Glutamatergic neuron (in vitro differentiated cells): ENCODE results near the gene RSKR. TPM values are rescaled to one million over a fixed set of nuclear protein-coding genes. Genes with fewer than 3 reads are reported as not detected.

Source experiments
- DNase-seq: peaks from one replicate; pipeline ENCODE4 v3.0.0; 2022
- H3K27ac Mint-ChIP-seq: one replicate; pipeline ENCODE4 v1.8.0; 2020; ENCODE audit warnings: mild to moderate bottlenecking, mixed read lengths, inconsistent platforms; ENCODE audit not compliant: unreplicated experiment
- H3K27me3 Mint-ChIP-seq: one replicate; pipeline ENCODE4 v1.8.0; 2020; ENCODE audit warnings: mild to moderate bottlenecking, moderate library complexity, mixed read lengths, inconsistent platforms; ENCODE audit not compliant: unreplicated experiment
- H3K36me3 Mint-ChIP-seq: one replicate; pipeline ENCODE4 v1.8.0; 2020; ENCODE audit warnings: mild to moderate bottlenecking, mixed read lengths, inconsistent platforms; ENCODE audit not compliant: unreplicated experiment
- H3K4me1 Mint-ChIP-seq: one replicate; pipeline ENCODE4 v1.8.0; 2020; ENCODE audit warnings: mild to moderate bottlenecking, low read depth, mixed read lengths, inconsistent platforms; ENCODE audit not compliant: unreplicated experiment
- H3K4me3 Mint-ChIP-seq: one replicate; pipeline ENCODE4 v1.8.0; 2020; ENCODE audit warnings: mild to moderate bottlenecking, mixed read lengths, inconsistent platforms; ENCODE audit not compliant: unreplicated experiment
- H3K9me3 Mint-ChIP-seq: one replicate; pipeline ENCODE4 v1.8.0; 2020; ENCODE audit warnings: mild to moderate bottlenecking, moderate library complexity, mixed read lengths, inconsistent platforms; ENCODE audit not compliant: unreplicated experiment
- total RNA-seq: library from RNA; stranded (reverse); fragmentation: NEBNext Ultra II Directional; extraction: Animal tissue kit (Norgen Biotek cat#: 25700); gene quantifications from one replicate; pipeline ENCODE4 v1.2.1, GENCODE V29; 2021; ENCODE audit not compliant: unreplicated experiment
- TF ChIP-seq, protein P1 (sequence below): fragments of 200-600 bp; sonication (generic); IDR thresholded peaks from one replicate; pipeline ENCODE4 v1.5.0; 2021; ENCODE audit not compliant: partially characterized antibody, unreplicated experiment

RSKR gene
- total RNA-seq, 1 donor from 2014 or later, result 44.5 TPM

DNA sequence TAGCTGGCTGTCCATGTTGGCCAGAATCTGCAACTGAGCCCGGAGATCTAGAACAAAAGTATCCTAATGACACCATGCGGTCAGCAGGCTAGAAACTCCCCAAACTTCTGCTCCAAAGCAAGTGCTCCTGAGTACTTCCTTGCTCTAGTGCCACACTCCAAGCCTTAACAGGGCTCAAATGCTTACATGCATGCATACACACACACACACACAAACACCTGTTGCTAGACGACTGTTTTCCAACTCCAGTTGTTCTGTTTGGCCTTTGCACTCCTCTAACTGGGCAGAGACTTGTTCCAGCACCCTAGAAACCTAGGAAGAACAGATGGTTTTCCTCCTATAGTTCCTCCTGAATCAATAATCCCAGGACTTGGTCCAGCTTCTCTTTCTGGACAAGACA, 29.6 kb downstream of the RSKR start:
- H3K27me3 Mint-ChIP-seq, result no peaks in the 10 kb centered on the region
- H3K36me3 Mint-ChIP-seq, result no peaks in the 10 kb centered on the region
- H3K27ac Mint-ChIP-seq, result no peak overlapping the region
- no peak for DNase-seq
- TF ChIP-seq, protein P1, sequence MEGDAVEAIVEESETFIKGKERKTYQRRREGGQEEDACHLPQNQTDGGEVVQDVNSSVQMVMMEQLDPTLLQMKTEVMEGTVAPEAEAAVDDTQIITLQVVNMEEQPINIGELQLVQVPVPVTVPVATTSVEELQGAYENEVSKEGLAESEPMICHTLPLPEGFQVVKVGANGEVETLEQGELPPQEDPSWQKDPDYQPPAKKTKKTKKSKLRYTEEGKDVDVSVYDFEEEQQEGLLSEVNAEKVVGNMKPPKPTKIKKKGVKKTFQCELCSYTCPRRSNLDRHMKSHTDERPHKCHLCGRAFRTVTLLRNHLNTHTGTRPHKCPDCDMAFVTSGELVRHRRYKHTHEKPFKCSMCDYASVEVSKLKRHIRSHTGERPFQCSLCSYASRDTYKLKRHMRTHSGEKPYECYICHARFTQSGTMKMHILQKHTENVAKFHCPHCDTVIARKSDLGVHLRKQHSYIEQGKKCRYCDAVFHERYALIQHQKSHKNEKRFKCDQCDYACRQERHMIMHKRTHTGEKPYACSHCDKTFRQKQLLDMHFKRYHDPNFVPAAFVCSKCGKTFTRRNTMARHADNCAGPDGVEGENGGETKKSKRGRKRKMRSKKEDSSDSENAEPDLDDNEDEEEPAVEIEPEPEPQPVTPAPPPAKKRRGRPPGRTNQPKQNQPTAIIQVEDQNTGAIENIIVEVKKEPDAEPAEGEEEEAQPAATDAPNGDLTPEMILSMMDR, result no peak
- H3K4me1 Mint-ChIP-seq, result no peaks in the 10 kb centered on the region
- H3K4me3 Mint-ChIP-seq, result no peak overlapping the region
- H3K9me3 Mint-ChIP-seq, result no peaks in the 10 kb centered on the region

DNA sequence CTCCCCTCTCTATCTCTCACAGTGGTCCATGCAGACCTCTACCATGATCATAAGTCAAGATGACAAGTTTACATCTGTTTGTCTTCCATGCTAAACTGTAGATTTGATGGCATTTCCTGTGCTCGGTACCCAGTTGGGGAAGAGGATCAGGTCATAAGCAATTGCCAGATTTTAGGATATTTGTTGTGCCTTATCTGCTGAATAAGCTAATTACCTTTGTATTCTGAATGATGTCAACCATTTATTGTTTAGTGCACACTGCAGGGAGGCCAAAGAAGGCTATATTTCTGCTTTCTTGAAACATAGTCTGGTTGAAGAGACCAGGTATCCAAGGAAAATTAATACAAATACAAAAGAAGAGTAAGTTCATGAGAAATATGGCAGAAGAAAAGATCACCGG, 31.5 kb downstream of the RSKR start:
- TF ChIP-seq, protein P1, result no peak
- no peak for DNase-seq
- no peaks in the 10 kb centered on the region for H3K4me1 Mint-ChIP-seq
- no peaks in the 10 kb centered on the region for H3K9me3 Mint-ChIP-seq
- H3K27ac Mint-ChIP-seq, result no peak overlapping the region
- H3K27me3 Mint-ChIP-seq, result no peaks in the 10 kb centered on the region
- H3K4me3 Mint-ChIP-seq, result no peak overlapping the region
- H3K36me3 Mint-ChIP-seq, result no peaks in the 10 kb centered on the region

DNA sequence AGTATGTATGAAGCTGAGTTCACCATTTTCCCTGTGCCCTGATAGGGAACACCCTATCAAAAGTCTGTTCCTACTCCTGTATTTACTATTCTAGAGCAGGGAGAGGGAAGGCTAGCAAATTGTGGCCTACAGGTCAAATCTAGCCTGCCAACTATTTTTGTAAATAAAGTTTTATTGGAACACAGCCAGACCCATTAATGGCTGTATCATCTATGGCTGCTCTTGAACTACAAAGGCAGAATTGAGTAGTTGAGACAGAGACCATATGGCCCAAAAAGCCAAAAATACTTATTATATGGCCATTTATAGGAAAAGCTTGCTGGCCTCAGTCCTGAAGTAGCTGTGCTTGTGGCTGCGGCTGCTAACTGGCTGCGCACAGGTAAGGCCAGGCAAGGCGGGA, 33.0 kb downstream of the RSKR start:
- H3K27ac Mint-ChIP-seq, result no peak overlapping the region
- no peaks in the 10 kb centered on the region for H3K36me3 Mint-ChIP-seq
- DNase-seq, result no peak
- peaks cover 2% of the 10 kb centered on the region for H3K27me3 Mint-ChIP-seq
- H3K4me3 Mint-ChIP-seq, result no peak overlapping the region
- no peaks in the 10 kb centered on the region for H3K4me1 Mint-ChIP-seq
- TF ChIP-seq, protein P1, result no peak
- peaks cover 3% of the 10 kb centered on the region for H3K9me3 Mint-ChIP-seq

DNA sequence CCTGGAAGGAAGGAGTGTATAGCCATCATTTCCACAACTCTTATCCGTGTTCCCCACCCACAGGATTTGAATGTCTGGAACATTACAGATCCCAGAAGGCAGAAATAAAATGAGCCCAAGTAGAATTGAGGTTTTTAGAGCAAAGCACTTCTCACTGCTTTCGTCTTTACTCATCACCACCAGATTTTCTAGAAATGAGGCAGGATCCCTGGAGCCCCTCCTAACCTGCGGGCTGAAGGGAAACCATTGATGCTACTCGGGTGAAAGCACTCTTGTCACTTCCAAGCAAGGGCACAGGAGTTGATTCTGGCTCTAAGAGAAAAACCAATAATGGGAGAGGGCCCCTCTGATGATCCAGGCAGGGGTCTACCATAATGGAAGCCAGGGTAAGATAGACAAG, 34.5 kb downstream of the RSKR start:
- no peak overlapping the region for H3K27ac Mint-ChIP-seq
- H3K9me3 Mint-ChIP-seq, result peaks cover 7% of the 10 kb centered on the region
- H3K4me3 Mint-ChIP-seq, result no peak overlapping the region
- H3K27me3 Mint-ChIP-seq, result peaks cover 4% of the 10 kb centered on the region
- TF ChIP-seq, protein P1, result no peak
- peaks cover 2% of the 10 kb centered on the region for H3K4me1 Mint-ChIP-seq
- no peak for DNase-seq
- H3K36me3 Mint-ChIP-seq, result no peaks in the 10 kb centered on the region

DNA sequence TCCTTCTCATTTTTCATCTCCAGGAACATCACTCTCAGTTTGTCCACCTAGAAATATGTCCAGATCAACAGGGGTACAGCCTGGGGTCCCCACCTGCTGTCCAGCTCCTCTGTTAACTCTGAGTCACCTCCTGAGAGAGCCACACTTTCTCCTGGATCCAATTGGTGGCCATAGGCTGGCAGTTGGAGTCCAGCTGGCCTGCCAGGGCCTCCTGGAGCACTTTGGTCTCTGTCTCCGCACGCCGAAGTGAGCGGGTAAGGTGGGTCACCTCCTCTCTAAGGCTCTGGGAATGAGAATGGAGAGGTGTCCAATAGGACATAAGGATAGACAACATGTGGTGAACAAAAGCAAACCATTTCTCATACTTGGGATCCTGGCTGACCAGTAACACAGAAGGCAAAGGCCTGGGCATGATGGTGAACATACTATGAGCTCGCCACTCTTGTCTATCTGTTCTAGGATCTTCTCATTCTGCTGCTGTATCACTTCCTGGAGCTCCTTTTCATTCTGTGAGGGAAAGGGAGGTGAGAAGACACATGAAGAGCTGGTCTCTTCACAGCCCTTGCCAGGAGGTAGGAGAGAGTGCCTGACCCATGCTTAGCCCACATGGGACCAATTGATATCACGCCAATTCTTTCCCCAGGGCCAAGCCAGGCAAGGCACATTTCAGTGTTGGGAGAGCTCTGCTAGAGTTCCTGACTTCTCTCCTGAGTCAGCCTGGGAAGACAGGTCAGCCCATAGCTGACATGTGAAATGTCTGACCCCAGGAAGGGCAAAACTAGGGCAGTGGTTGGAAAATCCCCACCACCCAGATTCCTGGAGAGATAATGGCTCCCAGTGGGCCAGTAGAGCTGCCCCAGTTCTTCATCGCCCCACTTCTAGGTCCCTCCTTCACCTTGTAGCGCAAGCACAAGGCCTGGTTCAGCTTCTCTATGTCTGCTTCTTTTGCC, 35.5 kb downstream of the RSKR start:
- peaks cover 7% of the 10 kb centered on the region for H3K9me3 Mint-ChIP-seq
- no peak overlapping the region for H3K4me3 Mint-ChIP-seq
- peaks cover 2% of the 10 kb centered on the region for H3K4me1 Mint-ChIP-seq
- peaks cover 4% of the 10 kb centered on the region for H3K27me3 Mint-ChIP-seq
- no peaks in the 10 kb centered on the region for H3K36me3 Mint-ChIP-seq
- TF ChIP-seq, protein P1, result no peak
- no peak overlapping the region for H3K27ac Mint-ChIP-seq
- no peak for DNase-seq
